MM.1S (cell line): ENCODE data around the gene TGFBR2.

Experiments
- CTCF ChIP-seq: fragments of 300-600 bp; sonication (generic); IDR thresholded peaks from 2 replicates; pipeline ENCODE4 v1.5.1; 2016; ENCODE audit warnings: antibody characterized with exemption, low read length, mixed read lengths
- EZH2 ChIP-seq: fragments of 300-600 bp; sonication (generic); optimal IDR thresholded peaks from 2 replicates; pipeline ENCODE3; 2017; ENCODE audit warnings: low read depth, mild to moderate bottlenecking, antibody characterized with exemption, low read length, mixed read lengths
- EZH2phosphoT487 ChIP-seq: fragments of 300-600 bp; sonication (generic); IDR thresholded peaks from 2 replicates; pipeline ENCODE4 v1.6.1; 2018; ENCODE audit warnings: antibody characterized with exemption, low read length

- TF ChIP-seq CTCF (no peak), EZH2 (no peak), EZH2phosphoT487 (no peak)
Measured at GRCh38 chr3:30690199-30690598, 83.8 kb downstream of the TGFBR2 start.
